ENCODE results near the gene NCKAP5.

- TF ChIP-seq EZH2 (IDR thresholded peaks at IDR 0.05; ENCODE audit: insufficient read depth, poor library complexity, severe bottlenecking): no peak
- no peak for TF ChIP-seq EZH2phosphoT487 (IDR thresholded peaks at IDR 0.05; ENCODE audit: insufficient read depth, low read depth)
Observed at GRCh38 chr2:132760405-132760804, 807.9 kb downstream of the NCKAP5 start.

All from GM23248 (cell line).